Liver (tissue), 9 donors: ENCODE measurements around the gene SLC12A2. TPM values are rescaled to one million over a fixed set of nuclear protein-coding genes. Genes with fewer than 3 reads are reported as not detected.

Experiments used
- DNase-seq: peaks from one replicate; pipeline ENCODE4 v3.0.0-alpha.2; 2017; ENCODE audit warnings: low spot score
- H3K27ac ChIP-seq, 2 donors: one replicate each; pipeline ENCODE4 v1.7.0; 2013; ENCODE audit warnings: inconsistent platforms in 2 of 2, low read length in 2 of 2, control low read depth in 1 of 2, low read depth in 1 of 2, mild to moderate bottlenecking in 1 of 2
- H3K27me3 ChIP-seq, 4 donors: one replicate each; pipeline versions ENCODE4 v1.6.1 to v1.7.0; 2013; ENCODE audit warnings: low read length in 3 of 4, inconsistent platforms in 1 of 4, mild to moderate bottlenecking in 1 of 4, moderate library complexity in 1 of 4; ENCODE audit not compliant: control insufficient read depth in 4 of 4, insufficient read depth in 4 of 4
- H3K36me3 ChIP-seq, 4 donors: one replicate each; pipeline versions ENCODE4 v1.6.1 to v1.7.0; 2013; ENCODE audit warnings: low read length in 3 of 4, mild to moderate bottlenecking in 3 of 4, low read depth in 1 of 4, moderate library complexity in 1 of 4; ENCODE audit not compliant: control insufficient read depth in 4 of 4, insufficient read depth in 3 of 4
- H3K4me1 ChIP-seq, 4 donors: one replicate each; pipeline versions ENCODE4 v1.6.1 to v1.7.0; 2013; ENCODE audit warnings: low read length in 3 of 4, mild to moderate bottlenecking in 3 of 4, moderate library complexity in 1 of 4; ENCODE audit not compliant: control insufficient read depth in 4 of 4, insufficient read depth in 4 of 4
- H3K4me3 ChIP-seq, 3 donors: one replicate each; pipeline versions ENCODE4 v1.6.1 to v1.7.0; 2013; ENCODE audit warnings: low read length in 3 of 3, control low read depth in 1 of 3, low read depth in 1 of 3, mild to moderate bottlenecking in 1 of 3
- H3K9ac ChIP-seq, 2 donors: one replicate each; pipeline ENCODE4 v1.7.0; 2013; ENCODE audit warnings: low read length in 2 of 2, mild to moderate bottlenecking in 2 of 2, moderate library complexity in 2 of 2, control low read depth in 1 of 2, low read depth in 1 of 2
- H3K9me3 ChIP-seq, 4 donors: one replicate each; pipeline versions ENCODE4 v1.6.1 to v1.7.0; 2013; ENCODE audit warnings: low read length in 3 of 4; ENCODE audit not compliant: control insufficient read depth in 4 of 4
- ATF3 ChIP-seq: IDR thresholded peaks from 2 replicates; pipeline ENCODE4 v1.6.1; 2016; ENCODE audit warnings: antibody characterized with exemption
- CTCF ChIP-seq: fragments of 150-350 bp; IDR thresholded peaks from 2 replicates; pipeline ENCODE4 v1.5.1; 2017; ENCODE audit warnings: improper control_type of control experiment, low read depth, low read length; ENCODE audit not compliant: missing input control
- EGR1 ChIP-seq, 2 donors: IDR thresholded peaks; 2 replicates each; pipeline ENCODE4 v1.6.1; 2016 to 2018; ENCODE audit warnings: antibody characterized with exemption in 2 of 2, low read depth in 2 of 2
- FOXA1 ChIP-seq: IDR thresholded peaks from 2 replicates; pipeline ENCODE4 v1.6.1; 2016; ENCODE audit warnings: antibody characterized with exemption
- FOXA2 ChIP-seq: IDR thresholded peaks from 2 replicates; pipeline ENCODE4 v1.6.1; 2016; ENCODE audit warnings: antibody characterized with exemption
- GABPA ChIP-seq, 2 donors: IDR thresholded peaks in 1 of 2; conservative IDR thresholded peaks in 1 of 2; 2 replicates each; pipeline ENCODE4 v1.6.1; 2016; ENCODE audit warnings: antibody characterized with exemption in 2 of 2, mild to moderate bottlenecking in 1 of 2, moderate library complexity in 1 of 2
- HNF4A ChIP-seq, 2 donors: conservative IDR thresholded peaks; 2 replicates each; pipeline ENCODE4 v1.6.1; 2016; ENCODE audit warnings: antibody characterized with exemption in 2 of 2, mild to moderate bottlenecking in 2 of 2
- HNF4G ChIP-seq: IDR thresholded peaks from 2 replicates; pipeline ENCODE4 v1.6.1; 2016; ENCODE audit warnings: antibody characterized with exemption
- MAX ChIP-seq: IDR thresholded peaks from 2 replicates; pipeline ENCODE4 v1.6.1; 2016; ENCODE audit warnings: antibody characterized with exemption
- NR2F2 ChIP-seq: IDR thresholded peaks from 2 replicates; pipeline ENCODE4 v1.6.1; 2016; ENCODE audit warnings: antibody characterized with exemption
- RAD21 ChIP-seq, 2 donors: IDR thresholded peaks; 2 replicates each; pipeline ENCODE4 v1.6.1; 2016; ENCODE audit warnings: antibody characterized with exemption in 2 of 2, mild to moderate bottlenecking in 2 of 2
- REST ChIP-seq: IDR thresholded peaks from 2 replicates; pipeline ENCODE4 v1.6.1; 2016; ENCODE audit warnings: antibody characterized with exemption, mild to moderate bottlenecking
- RXRA ChIP-seq, 2 donors: IDR thresholded peaks; 2 replicates each; pipeline ENCODE4 v1.6.1; 2017 to 2018; ENCODE audit warnings: antibody characterized with exemption in 2 of 2, mild to moderate bottlenecking in 1 of 2
- SP1 ChIP-seq: IDR thresholded peaks from 2 replicates; pipeline ENCODE4 v1.6.1; 2018; ENCODE audit warnings: antibody characterized with exemption, mild to moderate bottlenecking
- TAF1 ChIP-seq: conservative IDR thresholded peaks from 2 replicates; pipeline ENCODE4 v1.6.1; 2016; ENCODE audit warnings: antibody characterized with exemption, mild to moderate bottlenecking
- ZBTB33 ChIP-seq: IDR thresholded peaks from 2 replicates; pipeline ENCODE4 v1.6.1; 2016; ENCODE audit warnings: antibody characterized with exemption
- WGBS: extraction: QIAGEN DNeasy Blood & Tissue Kit; methylation state at CpG from one replicate; pipeline ENCODE4 v1.1.7; 2013; 5-methylcytosine and 5-hydroxymethylcytosine counted together
- polyA plus RNA-seq, 2 donors: library from polyadenylated mRNA; stranded (reverse) in 1 of 2; unstranded in 1 of 2; fragments of 200-250 nt in 1 of 2; fragments of >200 nt in 1 of 2; fragmentation: Nextera tagmentation in 1 of 2; extraction: Ambion mirVana in 1 of 2; gene quantifications; one replicate each; pipeline versions ENCODE4 v1.2.1 to v1.2.3, GENCODE V29; 2013 to 2015
- total RNA-seq, 2 donors: library from RNA; depleted of rRNA; stranded (reverse); fragments of >200 nt; gene quantifications; one replicate each; pipeline ENCODE4 v1.2.3, GENCODE V29; 2014
- donor health status: healthy.
- donor health status: healthy.
- donor health status: healthy.
- donor health status: healthy.
- donor health status: healthy.

Gene SLC12A2
- total and polyA plus RNA-seq, 4 donors: 2.5 to 10.9 (median 5.7) TPM

GRCh38 chr5:128155776-128156175, 72.2 kb downstream of the SLC12A2 start:
- Histone ChIP-seq H3K27me3 (no peaks in the 10 kb centered on the region), H3K4me1 (no peaks in the 10 kb centered on the region), H3K4me3 (no peak overlapping the region), H3K9me3 (no peaks in the 10 kb centered on the region), H3K36me3 (peaks cover 0 to 7% (median 0%) of the 10 kb centered on the region in 4 donors), H3K27ac (no peak overlapping the region), H3K9ac (no peak overlapping the region)
- no peak for TF ChIP-seq CTCF
- no peak for TF ChIP-seq FOXA1
- TF ChIP-seq MAX: no peak
- no peak for TF ChIP-seq FOXA2
- TF ChIP-seq RXRA (IDR thresholded peaks at IDR 0.05): no peak
- no peak for TF ChIP-seq GABPA (IDR thresholded peaks at IDR 0.05 in 1 of 2, conservative IDR thresholded peaks at IDR 0.05 in 1 of 2)
- TF ChIP-seq ATF3: no peak
- TF ChIP-seq HNF4A (conservative IDR thresholded peaks at IDR 0.05): no peak
- no peak for TF ChIP-seq TAF1
- TF ChIP-seq NR2F2: no peak
- no peak for DNase-seq

- TF ChIP-seq SP1 (no peak), EGR1 (IDR thresholded peaks at IDR 0.05; ENCODE audit: low read depth in 2 of 2) (no peak), ZBTB33 (no peak), HNF4G (no peak), RXRA (IDR thresholded peaks at IDR 0.05) (no peak), ATF3 (no peak), FOXA1 (no peak), RAD21 (IDR thresholded peaks at IDR 0.05) (no peak), NR2F2 (no peak), REST (no peak), MAX (no peak), FOXA2 (no peak)
- DNase-seq: no peak
- Histone ChIP-seq H3K9me3 (no peaks in the 10 kb centered on the region), H3K4me1 (no peaks in the 10 kb centered on the region), H3K4me3 (no peak overlapping the region), H3K27me3 (no peaks in the 10 kb centered on the region), H3K9ac (no peak overlapping the region), H3K27ac (no peak overlapping the region), H3K36me3 (peaks cover 0 to 7% (median 0%) of the 10 kb centered on the region in 4 donors)
- 83% methylated on average over 3 of the region's 3 CpGs for WGBS
Observed at GRCh38 chr5:128156521-128156920, 73.0 kb downstream of the SLC12A2 start.
